GM12874 (cell line): ENCODE data around the gene TTC7B.

Source experiments
- TF ChIP-seq, protein P1 (sequence below): IDR thresholded peaks from 2 replicates; pipeline ENCODE4 v1.5.1; 2011; ENCODE audit warnings: low read depth, mild to moderate bottlenecking, control low read depth, low read length, moderate library complexity; ENCODE audit not compliant: insufficient read depth

The TTC7B gene

DNA sequence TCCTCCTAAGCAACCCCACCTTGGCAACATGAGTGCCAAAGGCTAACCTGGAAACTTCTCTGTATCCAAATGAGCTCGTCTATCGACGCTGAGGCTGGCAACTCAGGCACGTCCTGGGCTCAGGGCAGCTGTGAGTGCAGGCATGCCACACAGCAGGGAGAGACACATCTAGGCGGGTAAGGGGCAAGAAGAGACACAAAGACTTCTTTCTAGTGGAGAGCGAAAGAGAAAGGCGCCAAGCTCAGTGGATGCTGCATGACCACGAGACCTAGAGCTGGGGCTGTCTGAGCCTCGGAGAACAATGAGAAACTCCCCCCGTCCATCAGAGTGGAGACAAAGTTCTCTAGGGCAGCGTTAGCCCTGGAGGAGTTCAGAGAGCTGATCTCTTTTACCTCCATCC is 249.0 kb downstream of the TTC7B start:
- TF ChIP-seq, protein P1, sequence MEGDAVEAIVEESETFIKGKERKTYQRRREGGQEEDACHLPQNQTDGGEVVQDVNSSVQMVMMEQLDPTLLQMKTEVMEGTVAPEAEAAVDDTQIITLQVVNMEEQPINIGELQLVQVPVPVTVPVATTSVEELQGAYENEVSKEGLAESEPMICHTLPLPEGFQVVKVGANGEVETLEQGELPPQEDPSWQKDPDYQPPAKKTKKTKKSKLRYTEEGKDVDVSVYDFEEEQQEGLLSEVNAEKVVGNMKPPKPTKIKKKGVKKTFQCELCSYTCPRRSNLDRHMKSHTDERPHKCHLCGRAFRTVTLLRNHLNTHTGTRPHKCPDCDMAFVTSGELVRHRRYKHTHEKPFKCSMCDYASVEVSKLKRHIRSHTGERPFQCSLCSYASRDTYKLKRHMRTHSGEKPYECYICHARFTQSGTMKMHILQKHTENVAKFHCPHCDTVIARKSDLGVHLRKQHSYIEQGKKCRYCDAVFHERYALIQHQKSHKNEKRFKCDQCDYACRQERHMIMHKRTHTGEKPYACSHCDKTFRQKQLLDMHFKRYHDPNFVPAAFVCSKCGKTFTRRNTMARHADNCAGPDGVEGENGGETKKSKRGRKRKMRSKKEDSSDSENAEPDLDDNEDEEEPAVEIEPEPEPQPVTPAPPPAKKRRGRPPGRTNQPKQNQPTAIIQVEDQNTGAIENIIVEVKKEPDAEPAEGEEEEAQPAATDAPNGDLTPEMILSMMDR, result no peak

DNA sequence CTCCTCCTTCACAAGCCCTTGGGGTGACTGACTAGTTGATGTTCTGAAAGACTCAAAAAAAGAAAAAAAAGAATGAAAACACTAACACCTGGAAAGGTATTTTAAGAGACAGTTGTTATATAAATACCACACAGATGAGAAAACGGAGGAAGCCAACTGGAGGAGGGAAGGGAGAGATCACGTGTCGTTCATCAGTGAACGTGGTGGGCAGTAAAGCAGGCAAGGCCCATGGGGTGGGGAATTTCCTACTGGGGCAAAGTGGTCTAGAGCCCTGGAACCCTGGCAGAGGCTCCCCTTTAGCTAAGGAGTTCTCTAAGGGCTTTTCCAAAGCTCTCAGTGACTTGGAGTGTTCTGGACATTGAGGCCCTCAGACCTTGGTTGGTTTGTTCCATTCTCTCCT is 249.7 kb downstream of the TTC7B start:
- TF ChIP-seq, protein P1, result no peak

DNA sequence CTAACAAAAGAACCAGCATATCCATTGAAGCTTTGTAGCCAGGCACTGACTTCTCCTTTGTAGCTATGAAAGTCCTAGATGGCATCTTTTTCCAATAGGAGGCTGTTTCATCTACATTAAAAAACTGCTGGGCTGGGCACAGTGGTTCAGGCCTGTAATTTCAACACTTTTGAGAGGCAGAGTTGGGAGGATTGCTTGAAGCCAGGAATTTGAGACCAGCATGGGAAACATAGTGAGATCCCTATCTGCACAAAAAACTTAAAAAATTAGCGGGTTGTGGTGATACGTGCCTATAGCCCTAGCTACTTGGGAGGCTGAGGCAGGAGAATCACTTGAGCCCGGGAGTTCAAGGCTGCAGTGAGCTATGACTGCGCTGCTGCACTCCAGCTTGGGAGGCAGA is 251.7 kb downstream of the TTC7B start:
- TF ChIP-seq, protein P1, result no peak

DNA sequence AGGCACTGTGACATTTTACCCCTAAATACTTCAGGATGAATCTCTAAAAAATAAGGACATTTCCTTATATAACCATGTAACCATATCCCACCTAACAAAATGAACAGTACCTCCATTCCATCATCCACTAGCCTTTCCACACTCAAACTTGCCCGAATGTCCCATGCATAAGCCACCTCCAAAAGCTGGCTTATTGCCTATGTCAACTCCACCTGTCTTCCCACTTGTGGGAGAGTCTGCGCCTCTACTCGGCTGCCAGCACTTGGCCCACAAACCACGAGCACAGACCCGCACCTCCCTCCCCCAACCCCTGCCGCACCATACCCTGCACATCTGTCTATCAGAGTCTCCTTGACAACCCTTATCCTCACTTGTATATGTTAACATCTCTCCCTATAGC is 253.6 kb downstream of the TTC7B start:
- TF ChIP-seq, protein P1, result no peak

DNA sequence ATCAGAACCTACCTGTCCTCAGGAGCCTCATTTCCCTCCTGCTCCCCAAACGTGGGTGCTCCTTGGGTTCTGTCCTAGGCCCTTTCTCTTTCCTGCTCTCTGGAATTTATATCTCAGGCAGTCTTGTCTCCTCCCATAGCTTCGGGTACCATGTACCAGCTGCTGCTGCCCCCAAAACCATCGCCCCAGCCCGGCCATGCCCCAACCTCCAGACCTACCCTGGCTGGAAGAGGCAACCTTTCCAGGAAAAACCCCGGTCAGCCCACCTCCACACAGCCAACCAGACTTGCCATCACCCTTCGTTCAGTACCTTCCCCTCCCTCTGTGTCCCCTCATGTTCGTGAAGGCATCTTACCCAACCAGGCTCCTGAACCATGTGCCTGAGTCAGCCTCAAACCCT is 254.3 kb downstream of the TTC7B start:
- TF ChIP-seq, protein P1, result no peak

DNA sequence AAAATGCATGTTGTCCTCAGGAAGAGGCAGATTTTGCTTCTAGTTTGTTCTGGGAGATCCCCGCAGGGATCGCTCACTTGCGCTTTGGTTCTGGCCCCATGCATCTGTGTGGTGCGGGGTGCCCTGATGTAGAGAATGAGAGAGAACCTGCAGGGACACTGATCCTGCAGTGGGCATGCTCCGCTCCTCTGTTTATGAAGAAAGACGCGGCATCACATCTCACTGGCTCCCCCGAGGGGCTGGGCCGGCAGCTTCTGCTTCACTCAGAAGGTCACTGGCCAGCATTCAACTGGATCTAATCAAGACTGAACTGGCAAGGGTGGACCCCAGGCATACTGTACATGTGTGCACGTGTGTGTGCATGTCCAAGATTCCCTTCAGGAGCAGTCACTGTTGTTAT is 255.2 kb downstream of the TTC7B start:
- TF ChIP-seq, protein P1, result no peak

DNA sequence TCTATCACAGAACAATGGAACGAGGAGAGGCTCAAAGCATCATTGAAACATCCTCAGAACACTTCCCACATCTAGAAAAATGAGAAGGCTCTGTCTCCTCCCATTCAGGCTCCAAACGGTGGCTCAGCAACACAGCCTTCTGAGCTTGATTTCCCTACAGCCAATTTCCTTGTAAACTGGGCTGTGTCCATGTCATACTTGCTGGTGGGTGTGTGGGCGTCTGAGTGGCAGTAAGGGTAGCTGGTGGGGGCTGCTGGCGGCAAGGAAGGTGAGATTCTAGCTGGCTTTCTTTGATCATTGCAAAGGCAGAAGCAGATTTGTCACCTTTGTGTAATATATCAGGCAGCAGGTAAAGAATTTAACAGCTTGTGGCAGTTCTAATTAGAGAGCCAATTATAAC is 255.7 kb downstream of the TTC7B start:
- TF ChIP-seq, protein P1, result no peak
